Hair follicle dermal papilla cell (primary cell): Measurements from ENCODE around the gene IGSF23. TPM values are rescaled to one million over a fixed set of nuclear protein-coding genes. Genes with fewer than 3 reads are reported as not detected.

Experiments
- small RNA-seq: library from RNA; depleted of rRNA; stranded (forward); fragments of <200 nt; gene quantifications from one replicate; pipeline ENCODE3, GENCODE V24; 2012
- total RNA-seq: library from RNA; depleted of rRNA; stranded (reverse); fragments of >200 nt; gene quantifications from 2 replicates; pipeline ENCODE4 v1.2.3, GENCODE V29; 2012

The IGSF23 gene
- total RNA-seq: not detected in 2 replicates

GRCh38 chr19:44613295-44614178 is at the start of gene IGSF23:
Gene IGSF23 (plus strand): TSS chr19:44613563. CDS start chr19:44613646, 83 bp downstream.

GRCh38 chr19:44643605-44644401 is 30.4 kb downstream of the IGSF23 start, which contains the start of gene PVR:
Gene PVR (plus strand): TSS chr19:44643910. CDS start chr19:44644097, 187 bp downstream.

GRCh38 chr19:44671400-44671799 is 58.0 kb downstream of the IGSF23 start, which contains the start of gene CEACAM19:
Gene CEACAM19 (plus strand): TSS chr19:44671482. CDS start chr19:44671932, 450 bp downstream.

Small RNA genes lying within 50 kb of the gene (small RNA-seq; reads per million reads assigned to genes)
- gene AC243964.1: not detected

Other genes starting within 250 kb of the IGSF23 start
- 2.8 and 2.9 TPM in 2 replicates for gene ZNF285, start 212.0 kb upstream of the IGSF23 start, total RNA-seq
- 17.2 and 20.9 TPM in 2 replicates for gene ZNF229, start 165.1 kb upstream of the IGSF23 start, total RNA-seq
- 6.8 and 12.0 TPM in 2 replicates for gene ZNF180, start 113.0 kb upstream of the IGSF23 start, total RNA-seq
- gene CEACAM20, start 83.9 kb upstream of the IGSF23 start, total RNA-seq: not detected in 2 replicates
- 39.3 and 41.9 TPM in 2 replicates for gene PVR, start 30.3 kb downstream of the IGSF23 start, total RNA-seq
- 0.49 and 1.3 TPM in 2 replicates for gene CEACAM19, start 57.9 kb downstream of the IGSF23 start, total RNA-seq
- not detected in 2 replicates for gene CEACAM16, start 85.6 kb downstream of the IGSF23 start, total RNA-seq
- gene BCL3, start 135.1 kb downstream of the IGSF23 start, total RNA-seq: 10.3 and 16.2 TPM in 2 replicates
- 0.36 TPM in 1 of 2 replicates, not detected in the other for gene CBLC, start 164.3 kb downstream of the IGSF23 start, total RNA-seq
- 1.6 and 3.6 TPM in 2 replicates for gene BCAM, start 195.5 kb downstream of the IGSF23 start, total RNA-seq
- 53.2 and 53.7 TPM in 2 replicates for gene NECTIN2, start 232.7 kb downstream of the IGSF23 start, total RNA-seq